Stomach (tissue), 4 donors: ENCODE data around the gene GALNS.

Source experiments
- CTCF ChIP-seq, 7 experiments: fragments of 450-650 bp in 4 of 7; fragments of 200-600 bp in 3 of 7; sonication (generic) in 3 of 7; IDR thresholded peaks; one replicate each; pipeline ENCODE4 v1.5.1; 2016 to 2019; ENCODE audit warnings: antibody characterized with exemption in 7 of 7, control low read depth in 2 of 7, mild to moderate bottlenecking in 1 of 7
- EP300 ChIP-seq: sonication (generic); formaldehyde crosslinking; IDR thresholded peaks from one replicate; pipeline ENCODE4 v1.6.1; 2017; ENCODE audit warnings: antibody characterized with exemption
- POLR2A ChIP-seq, 4 donors: fragments of 450-650 bp; IDR thresholded peaks; one replicate each; pipeline ENCODE4 v1.6.1; 2016; ENCODE audit warnings: antibody characterized with exemption in 4 of 4, control low read depth in 2 of 4, mild to moderate bottlenecking in 1 of 4, moderate library complexity in 1 of 4

GRCh38 chr16:88785106-88785924 is 71.4 kb downstream of the GALNS start, which contains the start of gene PIEZO1:
- TF ChIP-seq POLR2A (IDR thresholded peaks at IDR 0.05), result no peak
- TF ChIP-seq CTCF (IDR thresholded peaks at IDR 0.05), result peak in 6 of 7 experiments; percentile 18 to 92 (median 86)
- TF ChIP-seq EP300, result no peak
